HG03060 (cell line): ENCODE results near the gene NCOA6.

Experiments
- ATAC-seq: cut with Tn5 transposase; IDR thresholded peaks from one replicate; pipeline ENCODE4 v1.9.1; 2021; ENCODE audit warnings: low read depth, moderate number of reproducible peaks; ENCODE audit not compliant: unreplicated experiment

NCOA6 gene

GRCh38 chr20:34706912-34707784 lies 118.3 kb downstream of the NCOA6 start:
- ATAC-seq: no peak

- ATAC-seq: no peak
Observed at GRCh38 chr20:34706302-34706875, 119.1 kb downstream of the NCOA6 start.

GRCh38 chr20:34705397-34706301 lies 119.8 kb downstream of the NCOA6 start:
- no peak for ATAC-seq

GRCh38 chr20:34705008-34705396 lies 120.4 kb downstream of the NCOA6 start:
- ATAC-seq: no peak

GRCh38 chr20:34704177-34705007 lies 121.1 kb downstream of the NCOA6 start, which contains the start of gene TP53INP2:
Gene TP53INP2 (plus strand): TSS chr20:34704344. CDS start chr20:34708740, 4,396 bp downstream.
- ATAC-seq: peak; percentile 39

- ATAC-seq: no peak
Observed at GRCh38 chr20:34703424-34704176, 121.9 kb downstream of the NCOA6 start.

- no peak for ATAC-seq
Observed at GRCh38 chr20:34703061-34703423, 122.4 kb downstream of the NCOA6 start.

GRCh38 chr20:34701405-34702085 lies 123.9 kb downstream of the NCOA6 start:
- no peak for ATAC-seq

GRCh38 chr20:34693414-34693813 lies 132.0 kb downstream of the NCOA6 start:
- no peak for ATAC-seq

GRCh38 chr20:34691838-34692237 lies 133.6 kb downstream of the NCOA6 start:
- no peak for ATAC-seq

GRCh38 chr20:34689486-34689885 lies 136.0 kb downstream of the NCOA6 start:
- ATAC-seq: no peak

- no peak for ATAC-seq
Observed at GRCh38 chr20:34683667-34684066, 141.8 kb downstream of the NCOA6 start.

- no peak for ATAC-seq
Observed at GRCh38 chr20:34680586-34681175, 144.8 kb downstream of the NCOA6 start.

GRCh38 chr20:34676642-34677373 lies 148.6 kb downstream of the NCOA6 start, which contains the start of gene PIGU:
Gene PIGU (minus strand): TSS chr20:34677092. CDS start chr20:34677085, 7 bp downstream.
- peak; percentile 88 for ATAC-seq

- ATAC-seq: no peak
Observed at GRCh38 chr20:34675993-34676641, 149.3 kb downstream of the NCOA6 start.

GRCh38 chr20:34675561-34675960 lies 149.9 kb downstream of the NCOA6 start:
- ATAC-seq: no peak

GRCh38 chr20:34673412-34673811 lies 152.0 kb downstream of the NCOA6 start:
- ATAC-seq: no peak
